ENCODE data around the gene PKD2L1.

PKD2L1 gene

GRCh38 chr10:100349672-100350071, 19.6 kb upstream of the PKD2L1 start:
- Histone ChIP-seq H3K27ac (replicated peaks) (no peak overlapping the region), H3K4me3 (replicated peaks; ENCODE audit: insufficient read depth, low read length) (no peak overlapping the region; the same call in 1 of the 2 replicates), H3K27me3 (ENCODE audit: insufficient read depth, poor library complexity, severe bottlenecking) (no peaks in the 10 kb centered on the region)
- no peak for TF ChIP-seq CTCF (IDR thresholded peaks at IDR 0.05; ENCODE audit: insufficient read depth, low read length)
- no peak for TF ChIP-seq POLR2AphosphoS5 (IDR thresholded peaks at IDR 0.05; ENCODE audit: low read depth)
- no peak for TF ChIP-seq SPI1 (IDR thresholded peaks at IDR 0.05; ENCODE audit: borderline replicate concordance, low read depth)
- no peak for TF ChIP-seq REST (IDR thresholded peaks at IDR 0.05; ENCODE audit: insufficient replicate concordance, low read depth)
- no peak for TF ChIP-seq GABPA (IDR thresholded peaks at IDR 0.05; ENCODE audit: low read depth)
- no peak for DNase-seq (ENCODE audit: low read depth in 1 of 2, low spot score in 1 of 2)

GRCh38 chr10:100349087-100349486, 19.1 kb upstream of the PKD2L1 start:
- H3K4me3 ChIP-seq (replicated peaks; ENCODE audit: insufficient read depth, low read length), result peak overlapping the region; percentile 81
- no peak overlapping the region for H3K27ac ChIP-seq (replicated peaks)
- H3K27me3 ChIP-seq (ENCODE audit: insufficient read depth, poor library complexity, severe bottlenecking), result no peaks in the 10 kb centered on the region
- no peak for TF ChIP-seq POLR2AphosphoS5 (IDR thresholded peaks at IDR 0.05; ENCODE audit: low read depth)
- TF ChIP-seq REST (IDR thresholded peaks at IDR 0.05; ENCODE audit: insufficient replicate concordance, low read depth), result no peak
- TF ChIP-seq GABPA (IDR thresholded peaks at IDR 0.05; ENCODE audit: low read depth), result no peak
- no peak for TF ChIP-seq CTCF (IDR thresholded peaks at IDR 0.05; ENCODE audit: insufficient read depth, low read length)
- no peak for TF ChIP-seq SPI1 (IDR thresholded peaks at IDR 0.05; ENCODE audit: borderline replicate concordance, low read depth)
- DNase-seq (ENCODE audit: low read depth in 1 of 2, low spot score in 1 of 2), result no peak

GRCh38 chr10:100348389-100348927, 18.4 kb upstream of the PKD2L1 start:
- H3K4me3 ChIP-seq (replicated peaks; ENCODE audit: insufficient read depth, low read length), result peak overlapping the region; percentile 81
- TF ChIP-seq CTCF (IDR thresholded peaks at IDR 0.05; ENCODE audit: insufficient read depth, low read length) (no peak), POLR2AphosphoS5 (IDR thresholded peaks at IDR 0.05; ENCODE audit: low read depth) (no peak), SPI1 (IDR thresholded peaks at IDR 0.05; ENCODE audit: borderline replicate concordance, low read depth) (no peak), REST (IDR thresholded peaks at IDR 0.05; ENCODE audit: insufficient replicate concordance, low read depth) (no peak), GABPA (IDR thresholded peaks at IDR 0.05; ENCODE audit: low read depth) (no peak)
- DNase-seq (ENCODE audit: low read depth in 1 of 2, low spot score in 1 of 2), result no peak
- H3K27ac ChIP-seq (replicated peaks), result no peak overlapping the region
- no peaks in the 10 kb centered on the region for H3K27me3 ChIP-seq (ENCODE audit: insufficient read depth, poor library complexity, severe bottlenecking)

Measured in HL-60 (cell line).